GM13977 (cell line): ENCODE data around the gene ZDHHC24.

Experiments
- DNase-seq: peaks from one replicate; pipeline ENCODE4 v3.0.0; 2012; ENCODE audit warnings: low spot score
- CTCF ChIP-seq: IDR thresholded peaks from 2 replicates; pipeline ENCODE4 v1.5.1; 2012; ENCODE audit warnings: mild to moderate bottlenecking, control low read depth; ENCODE audit not compliant: insufficient read depth; ENCODE audit errors: extremely low read depth, missing control alignments
- in situ Hi-C: fragments of 300-500 bp; cut with MboI; formaldehyde crosslinking; loops from one replicate; pipeline ENCODE4 v1.12.0; 2022; ENCODE audit warnings: low sequenced_read_pairs, low pct_unique_long_range_greater_than_20kb, mixed read lengths, inconsistent platforms; ENCODE audit not compliant: unreplicated experiment

The ZDHHC24 gene

GRCh38 chr11:66561178-66561974, 15.5 kb upstream of the ZDHHC24 start:
- no peak for DNase-seq
- no peak for TF ChIP-seq CTCF
- in situ Hi-C loops = loop anchor here (25.0 kb wide), 1 partner anchor 276 kb away; the partner anchor contains the start of gene RCE1

- no peak for TF ChIP-seq CTCF
- in situ Hi-C loops = loop anchor here (25.0 kb wide), 1 partner anchor 277 kb away; the partner anchor contains the start of gene RCE1
- no peak for DNase-seq
These were observed 14.2 kb upstream of the ZDHHC24 start for GRCh38 chr11:66559866-66560676.

GRCh38 chr11:66559142-66559865, 13.5 kb upstream of the ZDHHC24 start:
- TF ChIP-seq CTCF = no peak
- DNase-seq = no peak
- in situ Hi-C loops = loop anchor here (25.0 kb wide), 1 partner anchor 278 kb away; the partner anchor contains the start of gene RCE1

- TF ChIP-seq CTCF = no peak
- DNase-seq = no peak
- in situ Hi-C loops = loop anchor here (25.0 kb wide), 1 partner anchor 279 kb away; the partner anchor contains the start of gene RCE1
These were observed 12.0 kb upstream of the ZDHHC24 start for GRCh38 chr11:66557733-66558326.

- no peak for DNase-seq
- TF ChIP-seq CTCF = no peak
- in situ Hi-C loops = loop anchor here (25.0 kb wide), 1 partner anchor 281 kb away; the partner anchor contains the start of gene RCE1
These were observed 10.2 kb upstream of the ZDHHC24 start for GRCh38 chr11:66556086-66556485.
